Measurements from ENCODE around the gene LARP6.
"Not testable (repeated sequence)": the region's sequence is repeated elsewhere in the genome, so short reads cannot be mapped to it uniquely, and the experiment has no call there.

The LARP6 gene

GRCh38 chr15:70879401-70879800 lies 25.4 kb upstream of the LARP6 start:
- TF ChIP-seq CTCF (IDR thresholded peaks at IDR 0.05; ENCODE audit: insufficient read depth, low read depth, low read length, missing control alignments) = no peak
- H3K4me3 ChIP-seq (ENCODE audit: low read depth, low read length) = no peak overlapping the region; the same call in 1 of the 2 replicates
- DNase-seq (ENCODE audit: low read depth) = no peak

GRCh38 chr15:70876683-70877082 lies 22.7 kb upstream of the LARP6 start:
- TF ChIP-seq CTCF (IDR thresholded peaks at IDR 0.05; ENCODE audit: insufficient read depth, low read depth, low read length, missing control alignments) = no peak
- DNase-seq (ENCODE audit: low read depth) = no peak
- no peak overlapping the region for H3K4me3 ChIP-seq (ENCODE audit: low read depth, low read length)

- H3K4me3 ChIP-seq (ENCODE audit: low read depth, low read length) = no peak overlapping the region; the same call in 1 of the 2 replicates
- peak; percentile 74 for DNase-seq (ENCODE audit: low read depth)
- TF ChIP-seq CTCF (IDR thresholded peaks at IDR 0.05; ENCODE audit: insufficient read depth, low read depth, low read length, missing control alignments) = no peak
Measured at GRCh38 chr15:70876011-70876410, 22.1 kb upstream of the LARP6 start.

- DNase-seq (ENCODE audit: low read depth) = no peak
- H3K4me3 ChIP-seq (ENCODE audit: low read depth, low read length) = no peak overlapping the region
- peak; percentile 22 for TF ChIP-seq CTCF (IDR thresholded peaks at IDR 0.05; ENCODE audit: insufficient read depth, low read depth, low read length, missing control alignments)
Measured at GRCh38 chr15:70875001-70875782, 21.2 kb upstream of the LARP6 start.

GRCh38 chr15:70873232-70874054 lies 19.5 kb upstream of the LARP6 start:
- no peak for DNase-seq (ENCODE audit: low read depth)
- no peak overlapping the region for H3K4me3 ChIP-seq (ENCODE audit: low read depth, low read length)
- TF ChIP-seq CTCF (IDR thresholded peaks at IDR 0.05; ENCODE audit: insufficient read depth, low read depth, low read length, missing control alignments) = no peak

GRCh38 chr15:70871490-70871889 lies 17.5 kb upstream of the LARP6 start:
- DNase-seq (ENCODE audit: low read depth); H3K4me3 ChIP-seq (ENCODE audit: low read depth, low read length): not testable (repeated sequence)

- peak; percentile 67 for DNase-seq (ENCODE audit: low read depth)
- no peak overlapping the region for H3K4me3 ChIP-seq (ENCODE audit: low read depth, low read length)
- TF ChIP-seq CTCF (IDR thresholded peaks at IDR 0.05; ENCODE audit: insufficient read depth, low read depth, low read length, missing control alignments) = no peak
Measured at GRCh38 chr15:70870051-70870450, 16.1 kb upstream of the LARP6 start.

Measured in GM12865 (cell line).